Sigmoid colon (tissue), 3 donors: Measurements from ENCODE around the gene DYNLT4.

ENCODE experiments used
- POLR2A ChIP-seq, 2 donors: fragments of 450-650 bp; IDR thresholded peaks; one replicate each; pipeline ENCODE4 v1.6.1; 2016; ENCODE audit warnings: antibody characterized with exemption in 2 of 2, mild to moderate bottlenecking in 2 of 2, moderate library complexity in 2 of 2
- TF ChIP-seq, protein P1 (sequence below), 4 experiments: fragments of 450-650 bp in 3 of 4; fragments of 200-600 bp in 1 of 4; IDR thresholded peaks; one replicate each; pipeline ENCODE4 v1.5.1; 2016 to 2019; ENCODE audit warnings: antibody characterized with exemption in 4 of 4, mild to moderate bottlenecking in 3 of 4, moderate library complexity in 2 of 4

DNA sequence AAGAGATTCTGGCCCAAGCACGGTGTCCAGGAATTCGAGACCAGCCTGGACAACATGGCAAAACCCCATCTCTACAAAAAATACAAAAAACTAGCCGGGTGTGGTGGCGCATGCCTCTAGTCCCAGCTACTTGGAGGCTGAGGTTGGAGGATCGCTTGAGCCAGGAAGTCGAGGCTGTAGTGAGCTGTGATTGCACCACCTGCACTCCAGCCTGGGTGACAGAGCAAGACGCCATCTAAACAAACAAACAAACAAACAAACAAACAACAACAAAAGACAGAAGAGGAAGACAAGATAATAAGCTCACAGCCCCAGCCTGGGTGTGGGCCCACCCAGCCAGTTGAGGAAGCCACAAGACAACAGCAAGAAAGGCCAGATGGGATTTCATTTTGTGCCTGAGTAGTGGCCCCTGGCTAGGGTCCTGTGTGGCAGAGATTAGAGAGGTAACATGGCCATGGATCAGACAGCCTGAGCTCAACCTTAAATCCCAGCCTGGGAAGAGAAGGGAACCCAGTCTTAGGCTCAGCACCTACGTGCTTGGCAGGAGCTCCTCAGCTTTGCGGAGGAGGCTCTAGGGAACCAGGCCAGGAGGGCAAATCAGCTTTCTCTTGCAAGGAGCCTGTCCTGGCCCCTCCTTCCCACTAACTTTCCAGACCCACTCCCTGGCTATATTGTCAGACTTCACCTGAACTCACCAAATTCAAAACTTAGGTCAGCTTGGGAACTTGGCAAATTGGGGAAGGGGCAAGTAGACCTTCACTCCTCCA lies 14.2 kb downstream of the DYNLT4 start:
- TF ChIP-seq, protein P1, sequence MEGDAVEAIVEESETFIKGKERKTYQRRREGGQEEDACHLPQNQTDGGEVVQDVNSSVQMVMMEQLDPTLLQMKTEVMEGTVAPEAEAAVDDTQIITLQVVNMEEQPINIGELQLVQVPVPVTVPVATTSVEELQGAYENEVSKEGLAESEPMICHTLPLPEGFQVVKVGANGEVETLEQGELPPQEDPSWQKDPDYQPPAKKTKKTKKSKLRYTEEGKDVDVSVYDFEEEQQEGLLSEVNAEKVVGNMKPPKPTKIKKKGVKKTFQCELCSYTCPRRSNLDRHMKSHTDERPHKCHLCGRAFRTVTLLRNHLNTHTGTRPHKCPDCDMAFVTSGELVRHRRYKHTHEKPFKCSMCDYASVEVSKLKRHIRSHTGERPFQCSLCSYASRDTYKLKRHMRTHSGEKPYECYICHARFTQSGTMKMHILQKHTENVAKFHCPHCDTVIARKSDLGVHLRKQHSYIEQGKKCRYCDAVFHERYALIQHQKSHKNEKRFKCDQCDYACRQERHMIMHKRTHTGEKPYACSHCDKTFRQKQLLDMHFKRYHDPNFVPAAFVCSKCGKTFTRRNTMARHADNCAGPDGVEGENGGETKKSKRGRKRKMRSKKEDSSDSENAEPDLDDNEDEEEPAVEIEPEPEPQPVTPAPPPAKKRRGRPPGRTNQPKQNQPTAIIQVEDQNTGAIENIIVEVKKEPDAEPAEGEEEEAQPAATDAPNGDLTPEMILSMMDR (IDR thresholded peaks at IDR 0.05) = no peak
- no peak for TF ChIP-seq POLR2A (IDR thresholded peaks at IDR 0.05)
